Liver (tissue), 9 donors: ENCODE results near the gene MT2A. TPM values are rescaled to one million over a fixed set of nuclear protein-coding genes. Genes with fewer than 3 reads are reported as not detected.
A peak's percentile ranks its signal among the peaks of the same experiment; 100 is the strongest.

Experiments
- DNase-seq: peaks from one replicate; pipeline ENCODE4 v3.0.0-alpha.2; 2017; ENCODE audit warnings: low spot score
- H3K27ac ChIP-seq, 2 donors: one replicate each; pipeline ENCODE4 v1.7.0; 2013; ENCODE audit warnings: inconsistent platforms in 2 of 2, low read length in 2 of 2, control low read depth in 1 of 2, low read depth in 1 of 2, mild to moderate bottlenecking in 1 of 2
- H3K27me3 ChIP-seq, 4 donors: one replicate each; pipeline versions ENCODE4 v1.6.1 to v1.7.0; 2013; ENCODE audit warnings: low read length in 3 of 4, inconsistent platforms in 1 of 4, mild to moderate bottlenecking in 1 of 4, moderate library complexity in 1 of 4; ENCODE audit not compliant: control insufficient read depth in 4 of 4, insufficient read depth in 4 of 4
- H3K36me3 ChIP-seq, 4 donors: one replicate each; pipeline versions ENCODE4 v1.6.1 to v1.7.0; 2013; ENCODE audit warnings: low read length in 3 of 4, mild to moderate bottlenecking in 3 of 4, low read depth in 1 of 4, moderate library complexity in 1 of 4; ENCODE audit not compliant: control insufficient read depth in 4 of 4, insufficient read depth in 3 of 4
- H3K4me1 ChIP-seq, 4 donors: one replicate each; pipeline versions ENCODE4 v1.6.1 to v1.7.0; 2013; ENCODE audit warnings: low read length in 3 of 4, mild to moderate bottlenecking in 3 of 4, moderate library complexity in 1 of 4; ENCODE audit not compliant: control insufficient read depth in 4 of 4, insufficient read depth in 4 of 4
- H3K4me3 ChIP-seq, 3 donors: one replicate each; pipeline versions ENCODE4 v1.6.1 to v1.7.0; 2013; ENCODE audit warnings: low read length in 3 of 3, control low read depth in 1 of 3, low read depth in 1 of 3, mild to moderate bottlenecking in 1 of 3
- H3K9ac ChIP-seq, 2 donors: one replicate each; pipeline ENCODE4 v1.7.0; 2013; ENCODE audit warnings: low read length in 2 of 2, mild to moderate bottlenecking in 2 of 2, moderate library complexity in 2 of 2, control low read depth in 1 of 2, low read depth in 1 of 2
- H3K9me3 ChIP-seq, 4 donors: one replicate each; pipeline versions ENCODE4 v1.6.1 to v1.7.0; 2013; ENCODE audit warnings: low read length in 3 of 4; ENCODE audit not compliant: control insufficient read depth in 4 of 4
- EGR1 ChIP-seq, 2 donors: IDR thresholded peaks; 2 replicates each; pipeline ENCODE4 v1.6.1; 2016 to 2018; ENCODE audit warnings: antibody characterized with exemption in 2 of 2, low read depth in 2 of 2
- FOXA1 ChIP-seq: IDR thresholded peaks from 2 replicates; pipeline ENCODE4 v1.6.1; 2016; ENCODE audit warnings: antibody characterized with exemption
- GABPA ChIP-seq, 2 donors: IDR thresholded peaks in 1 of 2; conservative IDR thresholded peaks in 1 of 2; 2 replicates each; pipeline ENCODE4 v1.6.1; 2016; ENCODE audit warnings: antibody characterized with exemption in 2 of 2, mild to moderate bottlenecking in 1 of 2, moderate library complexity in 1 of 2
- HNF4A ChIP-seq, 2 donors: conservative IDR thresholded peaks; 2 replicates each; pipeline ENCODE4 v1.6.1; 2016; ENCODE audit warnings: antibody characterized with exemption in 2 of 2, mild to moderate bottlenecking in 2 of 2
- HNF4G ChIP-seq: IDR thresholded peaks from 2 replicates; pipeline ENCODE4 v1.6.1; 2016; ENCODE audit warnings: antibody characterized with exemption
- NR2F2 ChIP-seq: IDR thresholded peaks from 2 replicates; pipeline ENCODE4 v1.6.1; 2016; ENCODE audit warnings: antibody characterized with exemption
- RAD21 ChIP-seq, 2 donors: IDR thresholded peaks; 2 replicates each; pipeline ENCODE4 v1.6.1; 2016; ENCODE audit warnings: antibody characterized with exemption in 2 of 2, mild to moderate bottlenecking in 2 of 2
- RXRA ChIP-seq, 2 donors: IDR thresholded peaks; 2 replicates each; pipeline ENCODE4 v1.6.1; 2017 to 2018; ENCODE audit warnings: antibody characterized with exemption in 2 of 2, mild to moderate bottlenecking in 1 of 2
- SP1 ChIP-seq: IDR thresholded peaks from 2 replicates; pipeline ENCODE4 v1.6.1; 2018; ENCODE audit warnings: antibody characterized with exemption, mild to moderate bottlenecking
- TAF1 ChIP-seq: conservative IDR thresholded peaks from 2 replicates; pipeline ENCODE4 v1.6.1; 2016; ENCODE audit warnings: antibody characterized with exemption, mild to moderate bottlenecking
- YY1 ChIP-seq: IDR thresholded peaks from 2 replicates; pipeline ENCODE4 v1.6.1; 2016; ENCODE audit warnings: antibody characterized with exemption, mild to moderate bottlenecking
- WGBS: extraction: QIAGEN DNeasy Blood & Tissue Kit; methylation state at CpG from one replicate; pipeline ENCODE4 v1.1.7; 2013; 5-methylcytosine and 5-hydroxymethylcytosine counted together
- polyA plus RNA-seq, 2 donors: library from polyadenylated mRNA; stranded (reverse) in 1 of 2; unstranded in 1 of 2; fragments of 200-250 nt in 1 of 2; fragments of >200 nt in 1 of 2; fragmentation: Nextera tagmentation in 1 of 2; extraction: Ambion mirVana in 1 of 2; gene quantifications; one replicate each; pipeline versions ENCODE4 v1.2.1 to v1.2.3, GENCODE V29; 2013 to 2015
- total RNA-seq, 2 donors: library from RNA; depleted of rRNA; stranded (reverse); fragments of >200 nt; gene quantifications; one replicate each; pipeline ENCODE4 v1.2.3, GENCODE V29; 2014
- TF ChIP-seq, protein P1 (sequence below): IDR thresholded peaks from 2 replicates; pipeline ENCODE4 v1.6.1; 2016; ENCODE audit warnings: antibody characterized with exemption
- TF ChIP-seq, protein P2 (sequence below): IDR thresholded peaks from 2 replicates; pipeline ENCODE4 v1.6.1; 2016; ENCODE audit warnings: antibody characterized with exemption
- TF ChIP-seq, protein P3 (sequence below): IDR thresholded peaks from 2 replicates; pipeline ENCODE4 v1.6.1; 2016; ENCODE audit warnings: antibody characterized with exemption, mild to moderate bottlenecking
- TF ChIP-seq, protein P4 (sequence below): fragments of 150-350 bp; IDR thresholded peaks from 2 replicates; pipeline ENCODE4 v1.5.1; 2017; ENCODE audit warnings: improper control_type of control experiment, low read depth, low read length; ENCODE audit not compliant: missing input control
- TF ChIP-seq, protein P5 (sequence below): IDR thresholded peaks from 2 replicates; pipeline ENCODE4 v1.6.1; 2016; ENCODE audit warnings: antibody characterized with exemption
- donor health status: healthy.
- donor health status: healthy.
- donor health status: healthy.
- donor health status: healthy.
- donor health status: healthy.

Gene MT2A
- total and polyA plus RNA-seq, 4 donors = 45.8 to 5,206 (median 2,233) TPM

DNA sequence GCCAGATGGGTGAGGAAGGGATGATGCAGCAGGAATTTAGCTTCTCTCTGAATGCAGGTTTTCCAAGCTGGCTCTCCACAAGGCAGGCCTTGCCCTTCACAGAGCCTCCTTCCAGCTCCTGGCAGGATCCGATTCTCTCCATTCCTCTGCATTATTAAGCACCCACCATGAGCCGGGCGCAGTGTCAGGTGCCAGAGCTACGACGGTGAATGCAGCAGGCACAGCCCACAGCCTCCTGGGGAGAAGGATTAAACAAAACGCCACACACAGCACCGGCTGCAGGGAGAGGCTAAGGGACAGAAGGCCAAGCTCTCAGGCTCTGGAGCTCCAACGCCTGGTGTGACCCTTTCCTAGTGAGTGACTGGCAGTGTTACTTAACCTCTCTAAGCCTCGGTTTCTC is 7.1 kb upstream of the MT2A start (continued):
- TF ChIP-seq, protein P1, sequence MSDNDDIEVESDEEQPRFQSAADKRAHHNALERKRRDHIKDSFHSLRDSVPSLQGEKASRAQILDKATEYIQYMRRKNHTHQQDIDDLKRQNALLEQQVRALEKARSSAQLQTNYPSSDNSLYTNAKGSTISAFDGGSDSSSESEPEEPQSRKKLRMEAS = no peak
- TF ChIP-seq GABPA (IDR thresholded peaks at IDR 0.05 in 1 of 2, conservative IDR thresholded peaks at IDR 0.05 in 1 of 2) (no peak), FOXA1 (no peak)

DNA sequence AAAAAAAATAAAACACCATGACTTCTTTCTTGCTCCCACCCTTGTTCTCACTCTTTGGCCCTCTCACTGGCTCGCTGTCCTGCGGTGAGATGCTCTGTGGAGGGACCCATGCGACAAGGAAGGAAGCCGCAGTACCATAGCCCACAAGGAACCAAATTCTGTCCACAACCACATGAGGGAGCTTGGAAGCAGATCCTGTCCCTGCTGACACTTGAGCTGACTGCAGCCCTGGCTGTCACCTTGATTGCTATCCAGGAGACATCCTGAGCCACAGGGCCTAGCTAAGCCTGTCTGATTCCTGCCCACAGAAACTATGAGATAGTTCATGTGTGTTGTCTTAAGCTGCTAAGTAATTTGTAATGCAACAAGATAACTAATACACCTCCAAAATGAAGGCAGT is 4.8 kb upstream of the MT2A start:
- H3K9ac ChIP-seq = no peak overlapping the region
- no peak overlapping the region for H3K27ac ChIP-seq
- TF ChIP-seq, protein P2, sequence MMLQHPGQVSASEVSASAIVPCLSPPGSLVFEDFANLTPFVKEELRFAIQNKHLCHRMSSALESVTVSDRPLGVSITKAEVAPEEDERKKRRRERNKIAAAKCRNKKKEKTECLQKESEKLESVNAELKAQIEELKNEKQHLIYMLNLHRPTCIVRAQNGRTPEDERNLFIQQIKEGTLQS = no peak
- TF ChIP-seq HNF4A (conservative IDR thresholded peaks at IDR 0.05) (no peak), SP1 (no peak), EGR1 (IDR thresholded peaks at IDR 0.05; ENCODE audit: low read depth in 2 of 2) (no peak), RXRA (IDR thresholded peaks at IDR 0.05) (peak in 1 of 2 donors; percentile 30), NR2F2 (no peak), RAD21 (IDR thresholded peaks at IDR 0.05) (peak; percentile 84 to 86), YY1 (no peak), TAF1 (no peak), HNF4G (no peak)
- TF ChIP-seq, protein P3, sequence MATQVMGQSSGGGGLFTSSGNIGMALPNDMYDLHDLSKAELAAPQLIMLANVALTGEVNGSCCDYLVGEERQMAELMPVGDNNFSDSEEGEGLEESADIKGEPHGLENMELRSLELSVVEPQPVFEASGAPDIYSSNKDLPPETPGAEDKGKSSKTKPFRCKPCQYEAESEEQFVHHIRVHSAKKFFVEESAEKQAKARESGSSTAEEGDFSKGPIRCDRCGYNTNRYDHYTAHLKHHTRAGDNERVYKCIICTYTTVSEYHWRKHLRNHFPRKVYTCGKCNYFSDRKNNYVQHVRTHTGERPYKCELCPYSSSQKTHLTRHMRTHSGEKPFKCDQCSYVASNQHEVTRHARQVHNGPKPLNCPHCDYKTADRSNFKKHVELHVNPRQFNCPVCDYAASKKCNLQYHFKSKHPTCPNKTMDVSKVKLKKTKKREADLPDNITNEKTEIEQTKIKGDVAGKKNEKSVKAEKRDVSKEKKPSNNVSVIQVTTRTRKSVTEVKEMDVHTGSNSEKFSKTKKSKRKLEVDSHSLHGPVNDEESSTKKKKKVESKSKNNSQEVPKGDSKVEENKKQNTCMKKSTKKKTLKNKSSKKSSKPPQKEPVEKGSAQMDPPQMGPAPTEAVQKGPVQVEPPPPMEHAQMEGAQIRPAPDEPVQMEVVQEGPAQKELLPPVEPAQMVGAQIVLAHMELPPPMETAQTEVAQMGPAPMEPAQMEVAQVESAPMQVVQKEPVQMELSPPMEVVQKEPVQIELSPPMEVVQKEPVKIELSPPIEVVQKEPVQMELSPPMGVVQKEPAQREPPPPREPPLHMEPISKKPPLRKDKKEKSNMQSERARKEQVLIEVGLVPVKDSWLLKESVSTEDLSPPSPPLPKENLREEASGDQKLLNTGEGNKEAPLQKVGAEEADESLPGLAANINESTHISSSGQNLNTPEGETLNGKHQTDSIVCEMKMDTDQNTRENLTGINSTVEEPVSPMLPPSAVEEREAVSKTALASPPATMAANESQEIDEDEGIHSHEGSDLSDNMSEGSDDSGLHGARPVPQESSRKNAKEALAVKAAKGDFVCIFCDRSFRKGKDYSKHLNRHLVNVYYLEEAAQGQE = no peak
- TF ChIP-seq, protein P1 = no peak
- TF ChIP-seq, protein P4, sequence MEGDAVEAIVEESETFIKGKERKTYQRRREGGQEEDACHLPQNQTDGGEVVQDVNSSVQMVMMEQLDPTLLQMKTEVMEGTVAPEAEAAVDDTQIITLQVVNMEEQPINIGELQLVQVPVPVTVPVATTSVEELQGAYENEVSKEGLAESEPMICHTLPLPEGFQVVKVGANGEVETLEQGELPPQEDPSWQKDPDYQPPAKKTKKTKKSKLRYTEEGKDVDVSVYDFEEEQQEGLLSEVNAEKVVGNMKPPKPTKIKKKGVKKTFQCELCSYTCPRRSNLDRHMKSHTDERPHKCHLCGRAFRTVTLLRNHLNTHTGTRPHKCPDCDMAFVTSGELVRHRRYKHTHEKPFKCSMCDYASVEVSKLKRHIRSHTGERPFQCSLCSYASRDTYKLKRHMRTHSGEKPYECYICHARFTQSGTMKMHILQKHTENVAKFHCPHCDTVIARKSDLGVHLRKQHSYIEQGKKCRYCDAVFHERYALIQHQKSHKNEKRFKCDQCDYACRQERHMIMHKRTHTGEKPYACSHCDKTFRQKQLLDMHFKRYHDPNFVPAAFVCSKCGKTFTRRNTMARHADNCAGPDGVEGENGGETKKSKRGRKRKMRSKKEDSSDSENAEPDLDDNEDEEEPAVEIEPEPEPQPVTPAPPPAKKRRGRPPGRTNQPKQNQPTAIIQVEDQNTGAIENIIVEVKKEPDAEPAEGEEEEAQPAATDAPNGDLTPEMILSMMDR = peak; percentile 59
- TF ChIP-seq, protein P5, sequence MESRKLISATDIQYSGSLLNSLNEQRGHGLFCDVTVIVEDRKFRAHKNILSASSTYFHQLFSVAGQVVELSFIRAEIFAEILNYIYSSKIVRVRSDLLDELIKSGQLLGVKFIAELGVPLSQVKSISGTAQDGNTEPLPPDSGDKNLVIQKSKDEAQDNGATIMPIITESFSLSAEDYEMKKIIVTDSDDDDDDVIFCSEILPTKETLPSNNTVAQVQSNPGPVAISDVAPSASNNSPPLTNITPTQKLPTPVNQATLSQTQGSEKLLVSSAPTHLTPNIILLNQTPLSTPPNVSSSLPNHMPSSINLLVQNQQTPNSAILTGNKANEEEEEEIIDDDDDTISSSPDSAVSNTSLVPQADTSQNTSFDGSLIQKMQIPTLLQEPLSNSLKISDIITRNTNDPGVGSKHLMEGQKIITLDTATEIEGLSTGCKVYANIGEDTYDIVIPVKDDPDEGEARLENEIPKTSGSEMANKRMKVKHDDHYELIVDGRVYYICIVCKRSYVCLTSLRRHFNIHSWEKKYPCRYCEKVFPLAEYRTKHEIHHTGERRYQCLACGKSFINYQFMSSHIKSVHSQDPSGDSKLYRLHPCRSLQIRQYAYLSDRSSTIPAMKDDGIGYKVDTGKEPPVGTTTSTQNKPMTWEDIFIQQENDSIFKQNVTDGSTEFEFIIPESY = no peak
- peaks cover 4 to 27% (median 8%) of the 10 kb centered on the region in 4 donors for H3K4me1 ChIP-seq
- DNase-seq = no peak
- H3K9me3 ChIP-seq = no peaks in the 10 kb centered on the region
- H3K36me3 ChIP-seq = no peaks in the 10 kb centered on the region
- no peak overlapping the region for H3K4me3 ChIP-seq
- no peaks in the 10 kb centered on the region for H3K27me3 ChIP-seq
- 46% methylated on average over 4 of the region's 4 CpGs for WGBS
